ENCODE data around the gene SLC2A8.

Gene SLC2A8

DNA sequence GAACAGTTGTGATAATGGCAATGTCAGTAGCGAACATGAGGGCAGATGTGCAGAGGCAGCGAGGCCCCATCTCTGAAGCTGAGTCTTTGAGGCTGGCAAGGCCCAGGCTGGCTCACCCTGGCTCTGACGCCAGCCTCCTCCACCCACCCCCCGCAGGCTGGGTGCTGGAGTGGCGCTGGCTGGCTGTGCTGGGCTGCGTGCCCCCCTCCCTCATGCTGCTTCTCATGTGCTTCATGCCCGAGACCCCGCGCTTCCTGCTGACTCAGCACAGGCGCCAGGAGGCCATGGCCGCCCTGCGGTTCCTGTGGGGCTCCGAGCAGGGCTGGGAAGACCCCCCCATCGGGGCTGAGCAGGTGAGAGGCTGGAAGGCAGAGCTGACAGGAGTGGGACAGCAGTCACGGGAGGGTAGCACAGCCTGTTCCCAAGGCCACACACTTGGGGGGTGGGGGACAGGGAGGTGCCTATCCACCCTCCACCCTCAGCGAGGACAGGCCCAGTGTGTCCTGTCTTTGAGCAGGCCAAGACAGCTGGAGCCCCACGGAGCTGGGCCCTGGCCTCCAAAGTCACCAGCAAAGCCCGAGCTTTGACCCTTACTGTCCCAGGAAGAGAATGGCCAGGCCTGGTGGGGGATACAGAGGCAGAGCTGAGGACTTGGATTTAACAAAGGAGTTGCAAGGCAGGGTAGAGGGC lies 5.6 kb downstream of the SLC2A8 start:
- no peak for DNase-seq (ENCODE audit: low read depth)

DNA sequence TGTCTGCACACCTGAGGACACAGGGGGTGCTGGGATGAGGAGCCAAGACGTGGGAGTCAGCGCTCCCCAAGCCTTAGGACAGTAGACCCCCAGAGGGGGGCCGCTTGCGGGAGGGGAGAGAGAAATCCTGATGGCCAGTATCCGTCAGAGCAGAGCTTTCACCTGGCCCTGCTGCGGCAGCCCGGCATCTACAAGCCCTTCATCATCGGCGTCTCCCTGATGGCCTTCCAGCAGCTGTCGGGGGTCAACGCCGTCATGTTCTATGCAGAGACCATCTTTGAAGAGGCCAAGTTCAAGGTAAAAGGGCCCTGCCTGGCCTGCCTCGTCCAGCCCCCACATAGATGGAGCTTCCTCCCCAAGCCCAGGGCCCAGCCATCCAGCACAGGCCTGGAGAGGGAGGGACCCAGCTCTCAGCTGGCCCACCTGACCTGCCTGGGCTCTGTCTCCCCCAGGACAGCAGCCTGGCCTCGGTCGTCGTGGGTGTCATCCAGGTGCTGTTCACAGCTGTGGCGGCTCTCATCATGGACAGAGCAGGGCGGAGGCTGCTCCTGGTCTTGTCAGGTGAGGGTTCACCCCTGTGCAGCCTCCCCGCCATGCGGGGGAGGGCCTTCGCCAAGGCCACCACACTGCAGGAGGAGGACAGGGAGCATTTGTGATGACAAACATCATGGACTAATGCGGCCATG lies 6.7 kb downstream of the SLC2A8 start:
- DNase-seq (ENCODE audit: low read depth): no peak

DNA sequence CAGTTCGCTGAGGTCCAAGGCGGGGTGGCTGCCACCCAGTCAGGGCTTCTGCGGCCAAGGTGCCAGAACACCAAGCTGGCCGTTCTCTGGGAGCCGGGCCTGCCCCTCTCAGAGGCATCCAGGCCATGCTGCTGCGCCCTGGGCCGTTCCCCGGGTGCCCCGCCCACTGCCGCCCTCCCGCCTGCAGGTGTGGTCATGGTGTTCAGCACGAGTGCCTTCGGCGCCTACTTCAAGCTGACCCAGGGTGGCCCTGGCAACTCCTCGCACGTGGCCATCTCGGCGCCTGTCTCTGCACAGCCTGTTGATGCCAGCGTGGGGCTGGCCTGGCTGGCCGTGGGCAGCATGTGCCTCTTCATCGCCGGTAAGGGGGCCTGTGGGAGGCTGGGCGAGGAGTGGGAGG lies 7.7 kb downstream of the SLC2A8 start:
- DNase-seq (ENCODE audit: low read depth): no peak

- no peak for DNase-seq (ENCODE audit: low read depth)
These were observed 8.6 kb downstream of the SLC2A8 start for GRCh38 chr9:127405344-127406125.

- no peak for DNase-seq (ENCODE audit: low read depth)
These were observed 10.0 kb downstream of the SLC2A8 start for GRCh38 chr9:127406799-127407491.

DNA sequence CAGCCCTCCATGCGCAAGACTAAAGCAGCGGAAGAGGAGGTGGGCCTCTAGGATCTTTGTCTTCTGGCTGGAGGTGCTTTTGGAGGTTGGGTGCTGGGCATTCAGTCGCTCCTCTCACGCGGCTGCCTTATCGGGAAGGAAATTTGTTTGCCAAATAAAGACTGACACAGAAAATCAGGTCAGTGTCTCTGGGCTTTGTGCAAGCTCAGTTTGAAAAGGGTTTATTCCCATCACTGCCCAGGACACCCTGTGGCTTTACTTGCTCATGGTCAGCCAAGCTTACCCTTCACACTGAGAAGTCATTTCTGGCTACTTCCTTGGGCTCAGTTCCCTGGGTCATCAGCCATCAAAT lies 10.5 kb downstream of the SLC2A8 start:
- DNase-seq (ENCODE audit: low read depth): no peak

- no peak for DNase-seq (ENCODE audit: low read depth)
These were observed 14.2 kb downstream of the SLC2A8 start for GRCh38 chr9:127411122-127411521.

DNA sequence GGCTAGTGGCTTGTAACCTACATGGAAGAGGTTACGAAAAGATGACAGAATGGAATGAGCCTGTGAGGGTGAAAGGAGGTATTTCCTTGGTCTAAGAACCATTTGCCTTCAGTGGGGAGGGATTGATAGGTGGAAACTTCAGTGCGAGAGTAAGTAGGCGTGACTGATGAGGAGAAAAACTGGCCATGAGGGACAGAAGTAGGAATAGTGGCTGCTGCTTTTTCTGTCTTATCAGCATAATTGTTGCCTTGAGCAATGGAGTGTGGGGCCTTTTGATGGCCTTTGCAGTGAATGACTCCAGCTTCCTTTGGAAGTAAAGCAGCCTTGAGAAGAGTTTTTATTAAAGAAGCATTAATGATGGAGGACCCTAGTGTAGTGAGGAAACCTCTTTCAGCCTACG lies 18.2 kb downstream of the SLC2A8 start:
- DNase-seq (ENCODE audit: low read depth): no peak

GRCh38 chr9:127415657-127416056 lies 18.7 kb downstream of the SLC2A8 start:
- DNase-seq (ENCODE audit: low read depth): no peak

GRCh38 chr9:127417131-127418036 lies 20.4 kb downstream of the SLC2A8 start:
- no peak for DNase-seq (ENCODE audit: low read depth)

DNA sequence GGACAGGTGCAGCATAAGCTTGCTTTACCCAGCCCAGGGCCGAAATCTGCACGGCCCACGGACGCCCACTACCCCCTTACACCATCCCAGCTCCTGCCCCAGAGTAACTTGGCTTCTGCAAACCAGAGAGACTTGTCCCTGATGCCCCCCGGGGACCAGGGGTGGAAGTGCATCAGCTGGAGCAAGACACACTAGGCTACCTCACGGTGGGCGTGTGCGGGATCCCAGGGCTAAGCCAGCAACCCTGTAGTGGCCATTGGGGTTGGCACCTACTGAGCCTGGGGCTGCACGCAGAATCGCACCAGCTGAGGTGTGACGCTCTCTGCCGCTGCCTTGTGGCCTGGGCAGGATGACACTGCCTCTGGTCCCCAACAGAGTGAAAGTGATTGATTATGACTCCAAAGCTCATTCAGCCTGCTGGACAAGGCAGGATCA lies 21.1 kb downstream of the SLC2A8 start:
- peak; percentile 25 for DNase-seq (ENCODE audit: low read depth)

GRCh38 chr9:127419348-127419747 lies 22.4 kb downstream of the SLC2A8 start:
- no peak for DNase-seq (ENCODE audit: low read depth)

DNA sequence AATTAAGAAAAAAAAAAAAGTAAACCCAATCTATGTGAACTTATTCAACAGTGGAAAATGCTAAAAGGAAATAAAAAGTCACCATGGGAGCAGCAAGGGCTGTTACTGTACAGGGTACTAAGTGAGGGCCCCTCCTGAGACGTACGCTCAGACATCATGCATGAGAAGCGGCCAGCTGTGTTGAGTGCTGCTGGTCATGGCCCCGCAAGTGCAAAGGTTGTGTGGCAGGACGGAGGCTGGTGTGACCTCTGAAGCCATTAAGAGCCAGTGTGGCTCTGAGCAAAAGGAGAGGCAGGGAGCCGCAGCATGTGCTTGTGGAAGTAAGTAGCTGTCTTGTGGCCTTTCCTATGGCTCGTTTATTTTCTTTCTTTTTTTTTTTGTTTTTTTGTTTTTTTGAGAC lies 24.1 kb downstream of the SLC2A8 start:
- DNase-seq (ENCODE audit: low read depth): no peak

DNA sequence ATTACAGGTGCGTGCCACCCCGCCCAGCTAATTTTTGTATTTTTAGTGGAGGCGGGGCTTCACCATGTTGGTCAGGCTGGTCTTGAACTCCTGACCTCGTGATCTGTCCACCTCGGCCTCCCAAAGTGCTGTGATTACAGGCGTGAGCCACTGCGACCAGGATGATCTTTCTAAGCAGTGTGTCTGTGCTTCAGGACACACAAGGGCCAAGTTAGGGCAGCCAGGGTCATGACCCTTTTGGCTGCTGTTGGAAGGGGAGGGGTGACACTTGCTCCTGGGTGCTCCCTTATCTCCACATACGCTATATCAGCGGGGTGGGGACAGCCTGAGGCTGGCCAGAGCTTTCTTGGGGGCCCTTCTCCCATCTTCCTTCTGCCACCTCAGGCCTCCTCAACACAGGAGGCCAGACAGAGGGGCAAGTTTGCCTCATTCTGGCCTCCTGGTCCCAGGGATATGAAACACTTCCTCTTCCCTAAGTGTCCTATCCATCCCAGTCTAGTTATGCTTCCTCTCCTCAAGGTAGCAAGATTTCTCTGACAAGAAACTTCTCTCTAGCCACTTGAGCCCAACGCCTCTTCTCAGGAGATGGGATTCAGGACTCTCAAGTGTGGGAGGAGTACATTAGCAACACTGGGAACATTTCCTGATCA lies 25.3 kb downstream of the SLC2A8 start:
- DNase-seq (ENCODE audit: low read depth): no peak

DNA sequence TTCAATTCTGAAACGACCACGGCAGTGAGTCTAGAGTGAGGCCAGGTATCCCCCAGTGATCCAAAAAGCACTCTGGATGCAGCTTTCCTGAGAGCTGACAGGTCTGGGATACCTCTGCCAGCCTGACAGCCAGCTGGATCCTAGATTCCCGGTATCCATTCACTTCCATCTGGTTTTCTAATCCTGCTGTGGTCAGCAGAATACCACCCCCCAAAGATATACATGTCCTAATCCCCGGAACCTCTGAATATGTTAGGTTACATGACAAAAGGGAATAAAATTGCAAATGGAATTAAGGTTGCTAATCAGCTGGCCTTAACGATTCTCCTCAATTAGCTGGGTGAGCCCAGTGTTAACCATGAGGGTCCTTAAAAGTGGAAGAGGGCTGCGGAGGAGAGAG lies 25.8 kb downstream of the SLC2A8 start:
- no peak for DNase-seq (ENCODE audit: low read depth)

- DNase-seq (ENCODE audit: low read depth): no peak
These were observed 26.5 kb downstream of the SLC2A8 start for GRCh38 chr9:127423476-127423933.

- DNase-seq (ENCODE audit: low read depth): peak; percentile 86
These were observed 27.1 kb downstream of the SLC2A8 start, which contains the start of gene ZNF79 for GRCh38 chr9:127423934-127424675. Gene ZNF79 (plus strand): TSS chr9:127424382. CDS start chr9:127424788, 406 bp downstream.

- DNase-seq (ENCODE audit: low read depth): peak; percentile 20
These were observed 27.7 kb downstream of the SLC2A8 start for GRCh38 chr9:127424676-127424999.

DNA sequence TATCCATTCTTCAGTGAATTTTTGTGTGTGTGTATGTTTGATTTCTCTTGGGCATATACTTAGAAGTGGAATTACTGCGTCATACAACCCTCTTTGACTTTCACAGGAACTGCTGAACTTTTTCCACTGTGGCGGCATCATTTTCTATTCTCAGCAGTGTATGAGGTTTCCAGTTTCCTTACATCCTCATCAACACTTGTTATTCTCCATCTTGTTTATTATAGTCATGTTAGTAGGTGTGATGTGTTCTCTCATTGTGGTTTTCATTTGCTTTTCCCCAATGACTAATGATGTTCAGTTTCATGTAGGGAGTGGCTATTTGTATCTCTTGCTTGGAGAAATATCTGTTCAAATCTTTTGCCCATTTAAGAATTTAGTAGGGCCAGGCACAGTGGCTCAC lies 29.8 kb downstream of the SLC2A8 start:
- no peak for DNase-seq (ENCODE audit: low read depth)

DNA sequence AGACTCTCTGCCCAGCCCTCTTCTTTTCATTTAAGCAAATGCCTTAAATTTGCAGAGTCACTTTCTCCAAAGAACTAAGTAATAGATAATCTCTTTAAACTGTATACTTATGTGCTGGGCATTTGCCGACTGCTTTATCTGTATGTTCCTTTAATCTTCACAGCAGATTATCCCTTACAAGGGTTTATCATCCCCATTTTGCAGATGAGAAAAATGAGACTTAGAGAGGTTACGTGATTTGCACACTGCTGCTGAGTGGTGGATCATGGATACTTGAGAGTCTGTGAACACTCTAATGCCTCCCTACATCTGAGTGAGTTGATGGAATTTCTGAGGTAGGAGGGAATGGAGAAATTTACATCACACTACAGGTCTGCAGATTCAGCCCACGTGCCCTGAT lies 31.4 kb downstream of the SLC2A8 start:
- no peak for DNase-seq (ENCODE audit: low read depth)
